CD4-positive, alpha-beta T cell treated with Interleukin-6 at 100 ng/mL for 8 hours (primary cell): ENCODE measurements around the gene HOOK2.
"Not testable (repeated sequence)": the region's sequence is repeated elsewhere in the genome, so short reads cannot be mapped to it uniquely, and the experiment has no call there.

Experiments used
- DNase-seq: peaks from one replicate; pipeline ENCODE4 v3.0.0-alpha.2; 2020; ENCODE audit warnings: mixed read lengths, low spot score

HOOK2 gene

GRCh38 chr19:12752056-12752781 lies 23.1 kb downstream of the HOOK2 start:
- no peak for DNase-seq

- no peak for DNase-seq
These were observed 23.7 kb downstream of the HOOK2 start, which contains the start of gene BEST2 for GRCh38 chr19:12751635-12752034. BEST2 (plus strand) TSS chr19:12751791; CDS start chr19:12752593, 802 bp downstream.

- DNase-seq, result no peak
These were observed 24.5 kb downstream of the HOOK2 start for GRCh38 chr19:12750851-12751250.

- no peak for DNase-seq
These were observed 25.3 kb downstream of the HOOK2 start for GRCh38 chr19:12749938-12750521.

GRCh38 chr19:12748489-12748888 lies 26.9 kb downstream of the HOOK2 start:
- no peak for DNase-seq

- no peak for DNase-seq
These were observed 30.0 kb downstream of the HOOK2 start for GRCh38 chr19:12745166-12745897.

GRCh38 chr19:12737835-12738351 lies 37.5 kb downstream of the HOOK2 start:
- DNase-seq, result no peak

- peak; percentile 84 for DNase-seq
These were observed 38.1 kb downstream of the HOOK2 start, which contains the start of gene GET3 for GRCh38 chr19:12736995-12737834. GET3 (plus strand) TSS chr19:12737497; CDS start chr19:12737506, 9 bp downstream.

- DNase-seq, result no peak
These were observed 41.8 kb downstream of the HOOK2 start for GRCh38 chr19:12733369-12734214.

GRCh38 chr19:12731337-12731736 lies 44.0 kb downstream of the HOOK2 start:
- no peak for DNase-seq

GRCh38 chr19:12730064-12730463 lies 45.3 kb downstream of the HOOK2 start:
- DNase-seq, result no peak

GRCh38 chr19:12727745-12728433 lies 47.5 kb downstream of the HOOK2 start:
- no peak for DNase-seq

GRCh38 chr19:12726988-12727316 lies 48.4 kb downstream of the HOOK2 start:
- no peak for DNase-seq

- not testable (repeated sequence) for DNase-seq
These were observed 49.7 kb downstream of the HOOK2 start for GRCh38 chr19:12725612-12726011.

GRCh38 chr19:12723641-12724426 lies 51.5 kb downstream of the HOOK2 start, which contains the start of gene TNPO2:
TNPO2 (minus strand) TSS chr19:12723932; CDS start chr19:12720977, 2,955 bp downstream.
- peak; percentile 59 for DNase-seq

- no peak for DNase-seq
These were observed 52.0 kb downstream of the HOOK2 start for GRCh38 chr19:12723381-12723640.

GRCh38 chr19:12722566-12723380 lies 52.6 kb downstream of the HOOK2 start:
- DNase-seq, result peak; percentile 97

GRCh38 chr19:12721656-12722565 lies 53.4 kb downstream of the HOOK2 start:
- DNase-seq, result peak; percentile 27
